HFF-Myc (cell line): Measurements from ENCODE around the gene SPDYE4.

Experiments
- DNase-seq: peaks from one replicate; pipeline ENCODE4 v3.0.0-alpha.2; 2011; ENCODE audit warnings: low read depth; ENCODE audit errors: extremely low read depth
- H3K4me3 ChIP-seq: replicated peaks from 2 replicates; pipeline ENCODE4 v1.5.1; 2011; ENCODE audit warnings: low read depth, mild to moderate bottlenecking, control low read depth, low read length
- TF ChIP-seq, protein P1 (sequence below): IDR thresholded peaks from 2 replicates; pipeline ENCODE4 v1.5.1; 2012; ENCODE audit warnings: mild to moderate bottlenecking, low read depth, low read length, control low read depth; ENCODE audit errors: missing control alignments

Gene SPDYE4

GRCh38 chr17:8708025-8708461 is 50.3 kb downstream of the SPDYE4 start:
- no peak overlapping the region for H3K4me3 ChIP-seq
- TF ChIP-seq, protein P1, sequence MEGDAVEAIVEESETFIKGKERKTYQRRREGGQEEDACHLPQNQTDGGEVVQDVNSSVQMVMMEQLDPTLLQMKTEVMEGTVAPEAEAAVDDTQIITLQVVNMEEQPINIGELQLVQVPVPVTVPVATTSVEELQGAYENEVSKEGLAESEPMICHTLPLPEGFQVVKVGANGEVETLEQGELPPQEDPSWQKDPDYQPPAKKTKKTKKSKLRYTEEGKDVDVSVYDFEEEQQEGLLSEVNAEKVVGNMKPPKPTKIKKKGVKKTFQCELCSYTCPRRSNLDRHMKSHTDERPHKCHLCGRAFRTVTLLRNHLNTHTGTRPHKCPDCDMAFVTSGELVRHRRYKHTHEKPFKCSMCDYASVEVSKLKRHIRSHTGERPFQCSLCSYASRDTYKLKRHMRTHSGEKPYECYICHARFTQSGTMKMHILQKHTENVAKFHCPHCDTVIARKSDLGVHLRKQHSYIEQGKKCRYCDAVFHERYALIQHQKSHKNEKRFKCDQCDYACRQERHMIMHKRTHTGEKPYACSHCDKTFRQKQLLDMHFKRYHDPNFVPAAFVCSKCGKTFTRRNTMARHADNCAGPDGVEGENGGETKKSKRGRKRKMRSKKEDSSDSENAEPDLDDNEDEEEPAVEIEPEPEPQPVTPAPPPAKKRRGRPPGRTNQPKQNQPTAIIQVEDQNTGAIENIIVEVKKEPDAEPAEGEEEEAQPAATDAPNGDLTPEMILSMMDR: no peak
- DNase-seq: peak; percentile 52

DNA sequence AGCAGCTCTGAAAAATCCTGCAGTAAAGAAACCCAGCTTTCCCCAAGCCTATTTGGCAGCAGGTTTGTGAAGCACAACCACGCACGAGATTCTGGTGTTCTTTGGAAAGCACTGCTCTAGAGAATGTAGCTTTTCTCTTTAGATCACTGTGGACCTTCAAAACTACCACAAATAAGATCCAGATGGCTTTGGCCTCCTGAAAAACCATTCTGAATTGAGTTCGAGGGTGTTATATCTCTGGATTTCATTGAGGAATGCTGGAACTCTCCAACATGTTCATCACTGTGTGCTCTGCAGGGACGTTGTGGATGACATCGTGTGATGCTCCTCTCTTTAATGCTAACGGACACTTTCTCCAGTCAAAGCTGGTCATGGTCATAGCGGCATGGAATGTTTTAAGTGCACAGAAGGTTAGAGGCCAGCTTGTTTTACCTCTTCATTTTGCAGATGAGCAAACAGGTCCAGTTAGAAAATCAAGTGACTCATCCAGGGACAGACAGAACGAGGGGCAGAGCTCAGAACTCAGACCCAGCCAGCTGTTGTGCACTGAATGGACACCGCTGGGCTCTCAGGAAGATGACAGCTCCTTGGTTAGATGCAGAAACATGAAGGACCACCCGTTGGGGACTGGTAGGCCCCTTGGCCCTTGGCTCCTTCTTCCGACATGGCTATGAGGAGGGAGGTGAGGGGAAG is 50.9 kb downstream of the SPDYE4 start:
- TF ChIP-seq, protein P1: no peak
- peak; percentile 68 for DNase-seq
- no peak overlapping the region for H3K4me3 ChIP-seq

GRCh38 chr17:8706431-8706830 is 51.9 kb downstream of the SPDYE4 start:
- DNase-seq: no peak
- H3K4me3 ChIP-seq: no peak overlapping the region
- TF ChIP-seq, protein P1: no peak

- no peak for DNase-seq
- no peak overlapping the region for H3K4me3 ChIP-seq
- TF ChIP-seq, protein P1: no peak
Observed at GRCh38 chr17:8705427-8705826, 52.9 kb downstream of the SPDYE4 start.

GRCh38 chr17:8703001-8703400 is 55.3 kb downstream of the SPDYE4 start:
- TF ChIP-seq, protein P1: no peak
- no peak for DNase-seq
- no peak overlapping the region for H3K4me3 ChIP-seq

- no peak for DNase-seq
- no peak overlapping the region for H3K4me3 ChIP-seq
- TF ChIP-seq, protein P1: no peak
Observed at GRCh38 chr17:8701754-8702153, 56.6 kb downstream of the SPDYE4 start.

GRCh38 chr17:8701221-8701620 is 57.1 kb downstream of the SPDYE4 start:
- TF ChIP-seq, protein P1: no peak
- no peak overlapping the region for H3K4me3 ChIP-seq
- no peak for DNase-seq
